ENCODE measurements around the gene MYT1.

DNA sequence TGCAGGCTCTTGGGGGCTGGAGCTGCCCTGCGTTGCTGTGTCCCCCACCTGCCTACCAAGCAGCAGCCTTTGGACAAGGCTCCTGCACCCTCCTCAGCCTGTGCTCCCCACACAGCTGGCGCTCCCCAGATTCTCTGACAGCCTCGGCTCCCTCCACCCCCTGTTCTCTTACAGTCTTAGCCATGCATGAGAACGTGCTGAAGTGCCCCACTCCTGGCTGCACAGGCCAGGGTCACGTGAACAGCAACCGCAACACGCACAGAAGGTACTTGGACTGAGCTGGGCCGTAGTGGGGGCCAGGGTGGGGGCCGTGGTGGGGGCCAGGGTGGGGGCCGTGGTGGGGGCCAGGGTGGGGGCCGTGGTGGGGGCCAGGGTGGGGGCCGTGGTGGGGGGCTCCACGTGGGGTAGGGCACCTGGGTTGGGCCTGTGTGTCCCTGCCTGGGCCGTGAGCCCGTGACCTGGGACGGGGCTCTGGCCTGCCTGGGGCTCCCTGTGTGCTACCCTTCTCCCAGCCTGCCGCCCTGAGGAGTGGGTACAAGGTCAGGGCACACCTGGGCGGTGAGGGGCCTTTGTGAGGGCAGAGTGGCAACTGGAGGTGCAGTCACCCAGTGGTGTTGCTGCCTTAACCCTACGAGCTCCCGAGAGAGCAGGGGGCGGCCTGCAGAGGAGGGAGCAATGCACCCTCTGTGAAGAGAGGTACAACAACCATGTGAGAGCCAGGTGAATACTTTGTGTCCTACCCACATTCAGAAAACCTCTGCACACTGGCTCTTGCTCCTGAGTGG lies 47.8 kb downstream of the MYT1 start:
- TF ChIP-seq, protein P1, sequence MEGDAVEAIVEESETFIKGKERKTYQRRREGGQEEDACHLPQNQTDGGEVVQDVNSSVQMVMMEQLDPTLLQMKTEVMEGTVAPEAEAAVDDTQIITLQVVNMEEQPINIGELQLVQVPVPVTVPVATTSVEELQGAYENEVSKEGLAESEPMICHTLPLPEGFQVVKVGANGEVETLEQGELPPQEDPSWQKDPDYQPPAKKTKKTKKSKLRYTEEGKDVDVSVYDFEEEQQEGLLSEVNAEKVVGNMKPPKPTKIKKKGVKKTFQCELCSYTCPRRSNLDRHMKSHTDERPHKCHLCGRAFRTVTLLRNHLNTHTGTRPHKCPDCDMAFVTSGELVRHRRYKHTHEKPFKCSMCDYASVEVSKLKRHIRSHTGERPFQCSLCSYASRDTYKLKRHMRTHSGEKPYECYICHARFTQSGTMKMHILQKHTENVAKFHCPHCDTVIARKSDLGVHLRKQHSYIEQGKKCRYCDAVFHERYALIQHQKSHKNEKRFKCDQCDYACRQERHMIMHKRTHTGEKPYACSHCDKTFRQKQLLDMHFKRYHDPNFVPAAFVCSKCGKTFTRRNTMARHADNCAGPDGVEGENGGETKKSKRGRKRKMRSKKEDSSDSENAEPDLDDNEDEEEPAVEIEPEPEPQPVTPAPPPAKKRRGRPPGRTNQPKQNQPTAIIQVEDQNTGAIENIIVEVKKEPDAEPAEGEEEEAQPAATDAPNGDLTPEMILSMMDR (IDR thresholded peaks at IDR 0.05): no peak
- no peak for TF ChIP-seq POLR2A (IDR thresholded peaks at IDR 0.05)
